T-helper 17 cell (primary cell): Measurements from ENCODE around the gene CCT6B. TPM values are rescaled to one million over a fixed set of nuclear protein-coding genes. Genes with fewer than 3 reads are reported as not detected.

ENCODE experiments used
- ATAC-seq: fragments of 150-1000 bp; cut with Tn5 transposase; 2 replicates; pipeline ENCODE4 v1.10.0; 2021; ENCODE audit warnings: mild to moderate bottlenecking, moderate library complexity
- DNase-seq, 3 donors: peaks; one replicate each; pipeline versions ENCODE4 v3.0.0 to v3.0.0-alpha.2; 2020 to 2021
- H3K9me3 ChIP-seq: one replicate; pipeline ENCODE4 v1.7.0; 2013; ENCODE audit warnings: low read length, mild to moderate bottlenecking; ENCODE audit not compliant: control insufficient read depth, poor library complexity, severe bottlenecking
- H3K27ac Mint-ChIP-seq: one replicate; pipeline ENCODE4 v1.8.0; 2022; ENCODE audit warnings: mild to moderate bottlenecking, moderate library complexity, mixed read lengths
- H3K27me3 Mint-ChIP-seq: one replicate; pipeline ENCODE4 v1.8.0; 2022; ENCODE audit warnings: mixed read lengths
- H3K36me3 Mint-ChIP-seq: one replicate; pipeline ENCODE4 v1.8.0; 2022; ENCODE audit warnings: low read depth, mixed read lengths
- H3K4me1 Mint-ChIP-seq: one replicate; pipeline ENCODE4 v1.8.0; 2022; ENCODE audit warnings: mild to moderate bottlenecking, mixed read lengths
- H3K4me3 Mint-ChIP-seq: one replicate; pipeline ENCODE4 v1.8.0; 2022; ENCODE audit warnings: mild to moderate bottlenecking, moderate library complexity, mixed read lengths
- total RNA-seq, 4 donors: library from RNA in 2 of 4; stranded (reverse) in 2 of 4; gene quantifications; one replicate each; pipeline ENCODE4 v1.2.3 and lab custom pipeline; 2022 to 2026

Gene CCT6B
- total RNA-seq, 2 donors from 2014 or later = 3.5 to 5.1 TPM

DNA sequence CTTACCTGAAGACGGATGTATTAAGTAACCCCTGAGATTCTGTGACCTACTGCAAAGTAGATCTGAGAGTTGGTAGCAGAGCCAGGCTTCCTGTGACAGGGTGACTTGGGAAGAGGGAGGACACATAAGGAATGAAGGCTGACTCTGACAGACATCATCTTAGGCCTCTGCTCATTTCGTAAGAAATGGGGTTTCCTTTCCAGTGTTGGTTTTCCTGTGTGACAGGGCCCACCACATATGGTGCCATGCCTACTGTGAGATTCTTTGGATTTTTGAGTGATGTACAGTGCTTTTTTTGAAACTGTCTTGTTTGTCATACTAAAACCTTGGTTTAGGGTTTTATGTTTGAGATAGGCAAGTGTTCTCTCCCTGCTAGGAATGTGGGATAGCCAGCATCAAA, 31.8 kb upstream of the CCT6B start:
- no peaks in the 10 kb centered on the region for H3K9me3 ChIP-seq
- ATAC-seq (no peak), DNase-seq (no peak)
- H3K27ac Mint-ChIP-seq = peak overlapping the region; percentile 70
- H3K4me3 Mint-ChIP-seq = no peak overlapping the region
- H3K4me1 Mint-ChIP-seq = no peaks in the 10 kb centered on the region
- peaks cover 3% of the 10 kb centered on the region for H3K36me3 Mint-ChIP-seq
- H3K27me3 Mint-ChIP-seq = no peaks in the 10 kb centered on the region

DNA sequence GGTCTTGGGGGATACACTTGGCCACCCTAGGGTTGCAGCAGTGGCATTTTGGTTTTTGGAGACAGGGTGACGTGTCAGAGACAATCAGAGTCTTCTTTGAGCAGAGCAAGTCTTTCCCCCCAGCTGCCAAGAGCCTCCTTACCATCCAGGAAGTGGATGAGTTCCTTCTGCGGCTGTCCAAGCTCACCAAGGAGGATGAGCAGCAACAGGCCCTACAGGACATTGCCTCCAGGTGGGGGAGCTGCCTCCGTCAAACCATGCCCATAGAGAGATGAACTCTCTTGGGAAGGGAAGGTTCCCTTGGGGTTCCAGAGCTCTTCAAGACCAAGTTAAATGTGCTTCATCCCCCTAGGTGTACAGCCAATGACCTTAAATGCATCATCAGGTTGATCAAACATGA, 30.3 kb upstream of the CCT6B start:
- Mint-ChIP-seq H3K27ac (no peak overlapping the region), H3K36me3 (peaks cover 3% of the 10 kb centered on the region)

DNA sequence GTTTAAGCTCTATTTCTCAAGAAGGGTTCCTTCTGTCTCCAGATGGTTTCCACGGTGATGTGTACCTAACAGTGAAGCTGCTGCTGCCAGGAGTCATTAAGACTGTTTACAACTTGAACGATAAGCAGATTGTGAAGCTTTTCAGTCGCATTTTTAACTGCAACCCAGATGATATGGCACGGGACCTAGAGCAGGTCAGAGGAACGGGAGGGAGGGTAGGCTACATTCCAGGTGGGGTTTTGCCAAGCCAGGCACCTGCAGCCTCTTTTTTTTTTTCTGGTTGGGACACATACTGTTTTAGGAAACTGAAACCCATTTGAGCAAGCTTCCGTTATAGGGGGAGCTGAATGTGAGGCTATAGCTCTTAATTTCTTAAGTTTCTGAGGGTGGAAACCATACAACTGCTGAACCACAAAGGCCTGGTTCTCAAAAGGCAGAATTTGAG, 29.7 kb upstream of the CCT6B start:
- H3K27ac Mint-ChIP-seq = no peak overlapping the region

More for the DNA sequence above, 30.3 kb upstream of the CCT6B start:
- H3K27me3 Mint-ChIP-seq = no peaks in the 10 kb centered on the region
- H3K9me3 ChIP-seq = no peaks in the 10 kb centered on the region
- H3K4me1 Mint-ChIP-seq = no peaks in the 10 kb centered on the region
- ATAC-seq (no peak), DNase-seq (no peak)
- no peak overlapping the region for H3K4me3 Mint-ChIP-seq

DNA sequence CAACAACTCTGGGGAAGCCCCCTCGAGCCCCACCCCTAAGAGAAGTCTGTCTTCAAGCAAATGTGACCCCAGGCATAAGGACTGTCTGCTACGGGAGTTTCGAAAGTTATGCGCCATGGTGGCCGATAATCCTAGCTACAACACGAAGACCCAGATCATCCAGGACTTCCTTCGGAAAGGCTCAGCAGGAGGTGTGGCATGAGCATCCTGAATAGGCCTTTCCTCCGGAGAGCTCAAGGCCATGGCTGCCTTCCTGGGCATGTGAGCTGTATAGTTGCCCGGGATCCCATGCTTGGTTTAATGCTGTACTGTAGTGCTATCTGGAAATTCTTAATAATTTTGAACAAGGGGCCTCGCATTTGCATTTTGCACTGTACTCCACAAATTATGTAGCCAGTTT, 28.2 kb upstream of the CCT6B start:
- no peak for ATAC-seq
- no peak overlapping the region for H3K4me3 Mint-ChIP-seq
- no peak overlapping the region for H3K27ac Mint-ChIP-seq
- peaks cover 2% of the 10 kb centered on the region for H3K4me1 Mint-ChIP-seq
- H3K27me3 Mint-ChIP-seq = no peaks in the 10 kb centered on the region
- no peak for DNase-seq
- H3K36me3 Mint-ChIP-seq = peaks cover 5% of the 10 kb centered on the region
- H3K9me3 ChIP-seq = no peaks in the 10 kb centered on the region

More for the DNA sequence above, 29.7 kb upstream of the CCT6B start:
- Mint-ChIP-seq H3K36me3 (peaks cover 5% of the 10 kb centered on the region), H3K4me3 (no peak overlapping the region), H3K4me1 (peaks cover 2% of the 10 kb centered on the region), H3K27me3 (no peaks in the 10 kb centered on the region)
- ATAC-seq (no peak), DNase-seq (no peak)
- no peaks in the 10 kb centered on the region for H3K9me3 ChIP-seq

DNA sequence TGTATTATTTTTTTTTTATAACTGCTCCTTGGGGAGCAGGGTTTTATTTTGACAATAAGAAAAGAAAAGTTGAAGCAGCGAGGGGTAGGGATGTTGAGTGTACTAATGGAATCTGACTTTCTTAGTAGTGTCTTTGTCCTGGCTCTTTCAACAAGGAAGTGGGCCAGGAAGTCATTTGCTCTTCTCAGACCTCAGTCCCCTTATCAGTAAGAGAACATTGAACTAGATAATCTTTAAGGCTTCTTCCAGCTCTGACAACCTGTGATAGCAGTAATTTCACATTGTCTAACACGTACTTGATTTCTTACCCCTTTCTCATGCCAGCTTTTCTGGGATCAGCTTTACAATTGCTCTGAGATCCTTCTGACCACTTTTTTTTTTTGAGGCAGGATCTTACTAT, 27.4 kb upstream of the CCT6B start:
- Mint-ChIP-seq H3K4me1 (peaks cover 9% of the 10 kb centered on the region), H3K27ac (no peak overlapping the region), H3K27me3 (no peaks in the 10 kb centered on the region), H3K4me3 (no peak overlapping the region), H3K36me3 (peaks cover 5% of the 10 kb centered on the region)
- DNase-seq = no peak
- H3K9me3 ChIP-seq = no peaks in the 10 kb centered on the region
- ATAC-seq = no peak

DNA sequence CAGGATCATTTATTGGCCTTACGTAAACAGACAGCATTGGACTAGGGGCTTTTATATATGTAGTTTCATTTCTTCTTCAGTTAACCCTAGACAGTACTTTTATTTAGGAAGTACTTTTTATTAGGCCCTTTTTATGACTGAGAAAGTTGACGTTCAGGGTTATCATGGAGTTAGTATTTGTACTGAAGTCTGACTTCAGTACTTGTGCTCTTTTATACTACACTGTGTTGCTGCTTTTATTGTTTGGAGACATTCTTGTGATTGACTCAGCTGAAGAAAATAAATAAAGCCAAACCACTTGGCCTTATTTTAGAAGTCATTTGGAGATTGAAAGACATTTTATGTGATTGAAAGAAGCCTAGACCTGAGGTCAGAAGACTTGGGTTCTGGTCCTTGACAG, 26.0 kb upstream of the CCT6B start:
- H3K36me3 Mint-ChIP-seq = peaks cover 8% of the 10 kb centered on the region
- H3K4me1 Mint-ChIP-seq = peaks cover 16% of the 10 kb centered on the region
- H3K9me3 ChIP-seq = no peaks in the 10 kb centered on the region
- DNase-seq (no peak), ATAC-seq (no peak)
- H3K27ac Mint-ChIP-seq = no peak overlapping the region
- H3K4me3 Mint-ChIP-seq = no peak overlapping the region
- H3K27me3 Mint-ChIP-seq = no peaks in the 10 kb centered on the region

DNA sequence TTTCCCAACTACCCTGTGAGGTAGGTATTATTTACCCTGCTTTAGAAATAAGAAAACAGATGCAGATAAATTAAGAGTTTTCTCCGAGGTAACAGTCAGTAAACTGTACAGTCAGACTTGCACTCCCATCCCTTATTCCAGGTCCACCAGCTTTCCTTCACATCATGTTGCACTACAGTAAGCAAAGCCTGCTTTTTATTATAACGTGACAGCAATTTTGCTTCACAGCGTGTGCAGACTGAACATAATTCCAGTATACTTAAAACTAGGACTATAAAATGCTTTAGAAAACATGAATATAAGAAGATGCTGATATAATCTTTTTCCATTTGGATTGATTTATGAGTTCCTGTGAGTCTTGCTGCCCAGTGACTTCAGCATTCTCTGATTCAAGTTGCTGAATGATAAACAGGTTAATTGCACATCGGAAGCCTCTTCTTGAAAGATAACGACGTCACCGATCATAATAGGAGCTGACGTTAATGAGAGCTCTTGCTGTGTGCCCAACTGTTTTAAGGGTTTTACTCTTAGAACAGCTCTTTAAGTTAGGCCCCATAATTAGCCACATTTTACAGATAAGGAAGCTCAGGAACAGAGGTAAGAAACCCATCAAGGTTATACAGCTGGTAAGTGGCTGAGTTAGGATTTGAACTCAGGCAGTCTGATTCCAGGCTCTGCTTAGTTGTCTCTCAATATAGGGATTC, 20.4 kb upstream of the CCT6B start:
- no peaks in the 10 kb centered on the region for H3K9me3 ChIP-seq
- DNase-seq = no peak
- peak overlapping the region; percentile 97 for H3K27ac Mint-ChIP-seq
- peaks cover 35% of the 10 kb centered on the region for H3K4me1 Mint-ChIP-seq
- no peaks in the 10 kb centered on the region for H3K27me3 Mint-ChIP-seq
- ATAC-seq = no peak
- H3K4me3 Mint-ChIP-seq = peak overlapping the region; percentile 92
- H3K36me3 Mint-ChIP-seq = peaks cover 5% of the 10 kb centered on the region

DNA sequence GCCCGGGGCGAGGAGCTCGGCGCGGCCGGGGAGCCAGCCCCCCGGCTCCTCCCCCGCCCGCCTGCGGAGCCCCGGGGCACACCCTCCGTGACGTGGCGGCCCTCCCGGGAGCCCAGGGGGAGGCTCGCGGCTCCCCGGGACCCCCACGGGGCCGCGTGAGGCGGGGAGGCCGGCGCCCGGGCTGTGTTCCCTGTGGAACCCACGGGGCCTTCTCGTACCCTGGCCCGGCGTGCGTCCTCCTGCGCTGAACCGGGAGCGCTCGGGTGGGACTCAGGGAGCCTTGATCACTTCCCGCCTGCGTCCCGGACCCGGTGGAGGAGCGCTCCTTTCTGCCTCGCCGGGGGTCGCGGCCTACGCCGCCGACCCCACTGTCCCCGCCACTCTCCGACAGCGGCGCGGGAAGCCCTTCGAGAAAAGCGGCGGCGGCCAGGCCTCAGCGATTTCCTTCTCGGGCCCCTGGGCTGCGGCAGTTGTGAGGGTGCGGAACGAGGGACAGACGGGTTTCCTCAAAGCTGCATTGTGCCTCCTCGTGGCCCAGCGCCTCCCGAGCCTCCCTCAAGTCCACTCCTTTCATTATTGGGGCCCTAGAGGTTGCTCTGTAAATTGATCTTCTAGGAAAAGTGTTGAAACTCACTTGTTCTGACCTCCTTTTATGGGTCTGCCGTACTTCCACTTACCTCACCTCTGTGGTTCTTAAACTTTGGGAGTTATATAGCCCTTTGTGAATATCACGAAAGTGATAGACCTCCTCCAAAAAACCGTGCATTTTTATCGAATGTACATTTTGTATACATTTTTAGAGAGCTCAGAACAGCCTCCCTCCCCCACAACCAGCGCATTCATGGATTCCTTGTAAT, 19.6 kb upstream of the CCT6B start:
- Mint-ChIP-seq H3K27me3 (no peaks in the 10 kb centered on the region), H3K4me1 (peaks cover 33% of the 10 kb centered on the region), H3K27ac (peak overlapping the region; percentile 97), H3K36me3 (peaks cover 3% of the 10 kb centered on the region), H3K4me3 (peak overlapping the region; percentile 97)
- peak; percentile 58 to 78 (median 72) for DNase-seq
- H3K9me3 ChIP-seq = no peaks in the 10 kb centered on the region
- ATAC-seq = peak; percentile 87

DNA sequence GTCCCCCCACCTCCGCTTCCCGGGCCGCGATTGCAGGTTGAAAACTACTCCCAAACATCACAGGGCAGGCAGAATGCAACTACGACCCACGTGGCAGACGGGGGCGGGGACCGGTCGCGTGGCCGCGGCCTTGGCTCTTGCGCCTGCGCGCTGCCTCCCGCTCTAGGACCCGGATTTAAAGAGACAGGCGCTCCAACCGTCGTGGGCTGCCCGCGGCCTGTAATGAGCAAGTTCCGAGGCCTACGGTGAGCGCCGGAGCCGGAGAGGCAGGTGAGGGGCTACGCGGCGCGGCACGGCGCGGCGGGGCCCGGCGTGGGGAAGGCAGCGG, 19.1 kb upstream of the CCT6B start, which contains the start of gene LIG3:
Gene LIG3 (plus strand): TSS at position 160 of the 328 bp plus-strand sequence. CDS start 2,494 bp downstream, outside the sequence.
- H3K27me3 Mint-ChIP-seq = no peaks in the 10 kb centered on the region
- H3K4me1 Mint-ChIP-seq = peaks cover 34% of the 10 kb centered on the region
- no peaks in the 10 kb centered on the region for H3K9me3 ChIP-seq
- H3K4me3 Mint-ChIP-seq = peak within 1 kb of the TSS; percentile 97
- DNase-seq = peak; percentile 83 to 89 (median 88)
- H3K27ac Mint-ChIP-seq = peak within 1 kb of the TSS; percentile 97
- ATAC-seq = peak; percentile 82
- peaks cover 3% of the 10 kb centered on the region for H3K36me3 Mint-ChIP-seq

DNA sequence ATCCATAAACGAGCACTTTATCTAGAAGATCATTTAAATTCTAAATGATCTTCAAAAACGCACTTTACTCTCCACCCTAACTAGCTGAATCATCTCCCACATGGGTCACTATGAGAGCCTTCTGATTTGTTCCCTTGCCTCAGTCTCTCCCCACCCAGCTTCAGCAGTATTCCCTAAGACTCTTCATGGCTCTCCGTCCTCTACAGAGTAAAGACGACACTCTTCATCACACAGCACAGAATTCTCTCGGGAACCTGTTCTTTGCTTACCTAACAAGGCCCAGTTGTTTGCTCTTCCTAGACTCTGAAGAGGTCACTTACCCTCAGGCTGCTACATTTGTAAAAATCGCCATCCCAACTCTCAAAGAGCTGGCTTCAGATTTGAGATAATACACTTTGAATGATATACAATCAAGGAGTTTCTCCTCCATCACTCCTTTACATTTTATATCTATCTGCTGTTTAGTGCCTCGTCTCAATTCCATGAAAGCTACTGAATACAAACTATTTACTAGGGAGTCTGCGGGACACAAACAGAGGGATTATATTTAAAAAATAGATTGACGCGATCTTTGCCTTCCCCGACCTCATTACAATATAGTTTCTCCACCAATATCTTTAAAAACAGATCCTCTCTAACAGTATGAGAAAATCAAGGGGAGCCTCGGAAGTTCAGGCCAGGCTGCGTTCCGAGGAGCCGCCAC, 18.5 kb upstream of the CCT6B start:
- DNase-seq = no peak
- Mint-ChIP-seq H3K27ac (peak overlapping the region; percentile 97), H3K27me3 (no peaks in the 10 kb centered on the region), H3K4me3 (peak overlapping the region; percentile 97), H3K4me1 (peaks cover 35% of the 10 kb centered on the region), H3K36me3 (peaks cover 3% of the 10 kb centered on the region)
- no peak for ATAC-seq
- H3K9me3 ChIP-seq = no peaks in the 10 kb centered on the region

DNA sequence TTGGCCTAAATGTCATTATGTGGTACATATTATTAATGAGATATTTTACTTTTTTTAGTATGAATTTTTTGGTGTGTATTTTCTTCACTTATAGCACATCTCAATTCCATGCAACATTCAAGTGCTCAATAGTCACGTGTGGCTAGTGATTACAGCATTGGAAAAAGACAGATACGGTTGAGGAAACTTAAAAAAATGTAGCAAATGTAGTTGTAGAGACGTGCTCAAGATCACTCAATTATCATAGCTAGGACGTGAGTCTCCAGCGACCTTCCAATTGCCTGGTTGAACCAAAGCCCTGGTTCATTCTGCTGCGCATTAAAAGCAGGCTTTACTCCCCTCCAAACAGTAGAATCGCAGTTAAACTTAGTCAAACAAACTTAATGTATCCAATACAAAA, 17.9 kb upstream of the CCT6B start:
- Mint-ChIP-seq H3K27ac (peak overlapping the region; percentile 97), H3K27me3 (no peaks in the 10 kb centered on the region), H3K4me1 (peaks cover 33% of the 10 kb centered on the region), H3K4me3 (no peak overlapping the region), H3K36me3 (peaks cover 3% of the 10 kb centered on the region)
- ATAC-seq (no peak), DNase-seq (no peak)
- H3K9me3 ChIP-seq = no peaks in the 10 kb centered on the region

DNA sequence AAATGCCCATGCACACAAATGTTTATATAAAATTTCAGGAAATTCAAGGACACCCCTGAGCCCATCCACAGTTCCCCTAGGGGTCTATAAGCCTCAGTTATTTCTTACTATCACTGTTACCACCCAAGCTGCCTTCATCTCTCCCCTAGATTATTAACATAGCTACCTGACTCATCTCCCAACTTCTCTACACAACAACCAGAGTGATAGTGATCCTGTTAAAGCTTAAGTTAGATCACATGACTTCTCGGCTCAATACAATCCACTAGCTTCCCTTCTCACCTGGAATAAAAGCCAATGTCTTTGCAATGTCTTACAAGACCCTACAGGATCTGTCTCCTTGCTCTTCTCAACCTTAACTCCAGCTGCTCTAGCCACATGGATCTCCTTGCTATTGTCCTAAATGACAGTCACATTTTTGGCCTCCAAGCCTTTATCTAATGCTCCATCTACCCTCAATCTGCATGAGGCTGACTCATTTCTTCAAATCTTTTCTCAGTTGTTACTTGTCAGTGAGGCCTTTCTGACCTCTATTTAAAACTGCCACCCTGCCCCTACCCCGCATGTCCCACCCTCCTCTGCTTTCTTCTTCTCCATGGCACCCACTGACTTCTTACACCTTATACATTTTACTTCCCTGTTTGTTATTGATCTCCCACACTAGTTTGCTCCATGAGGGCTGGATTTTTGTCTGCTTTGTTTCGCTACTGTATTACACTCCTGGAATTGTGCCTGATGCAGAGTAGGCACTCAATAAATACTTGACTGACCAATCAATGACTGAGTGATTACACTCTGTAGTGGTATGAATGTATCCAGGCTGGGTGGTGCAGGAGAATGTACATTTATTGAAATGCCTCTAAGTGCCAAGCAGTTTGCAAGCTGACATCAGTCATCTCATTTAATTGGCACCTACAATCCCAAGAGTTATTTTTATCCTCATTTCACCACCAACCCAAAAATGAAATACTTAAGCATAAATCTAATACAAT, 13.8 kb upstream of the CCT6B start:
- ATAC-seq = no peak
- no peaks in the 10 kb centered on the region for H3K9me3 ChIP-seq
- no peaks in the 10 kb centered on the region for H3K36me3 Mint-ChIP-seq
- no peak overlapping the region for H3K4me3 Mint-ChIP-seq
- DNase-seq = no peak
- no peaks in the 10 kb centered on the region for H3K27me3 Mint-ChIP-seq
- H3K27ac Mint-ChIP-seq = no peak overlapping the region
- H3K4me1 Mint-ChIP-seq = peaks cover 13% of the 10 kb centered on the region
